NCI-H2029 (cell line): ENCODE data around the gene ZNF462.
"Not testable (repeated sequence)": the region's sequence is repeated elsewhere in the genome, so short reads cannot be mapped to it uniquely, and the experiment has no call there.

Source experiments
- DNase-seq: peaks from one replicate; lab custom pipeline; 2025; lab: John Stamatoyannopoulos, UW

Gene ZNF462

GRCh38 chr9:106886111-106887046 is 23.4 kb downstream of the ZNF462 start:
- DNase-seq, result no peak

- no peak for DNase-seq
Observed at GRCh38 chr9:106887066-106887465, 24.1 kb downstream of the ZNF462 start.

- DNase-seq, result no peak
Observed at GRCh38 chr9:106889061-106889590, 26.2 kb downstream of the ZNF462 start.

- no peak for DNase-seq
Observed at GRCh38 chr9:106890608-106891007, 27.6 kb downstream of the ZNF462 start.

- DNase-seq, result no peak
Observed at GRCh38 chr9:106891286-106891685, 28.3 kb downstream of the ZNF462 start.

GRCh38 chr9:106892632-106893031 is 29.7 kb downstream of the ZNF462 start:
- DNase-seq, result no peak

GRCh38 chr9:106893088-106893487 is 30.1 kb downstream of the ZNF462 start:
- no peak for DNase-seq

- DNase-seq, result no peak
Observed at GRCh38 chr9:106896695-106897094, 33.7 kb downstream of the ZNF462 start.

- DNase-seq, result no peak
Observed at GRCh38 chr9:106897236-106897635, 34.3 kb downstream of the ZNF462 start.

GRCh38 chr9:106897751-106898150 is 34.8 kb downstream of the ZNF462 start:
- no peak for DNase-seq

GRCh38 chr9:106900523-106900922 is 37.6 kb downstream of the ZNF462 start:
- DNase-seq, result not testable (repeated sequence)

GRCh38 chr9:106906129-106906528 is 43.2 kb downstream of the ZNF462 start:
- no peak for DNase-seq

GRCh38 chr9:106911951-106912350 is 49.0 kb downstream of the ZNF462 start:
- no peak for DNase-seq

- DNase-seq, result no peak
Observed at GRCh38 chr9:106913276-106913675, 50.3 kb downstream of the ZNF462 start.

- no peak for DNase-seq
Observed at GRCh38 chr9:106915851-106916250, 52.9 kb downstream of the ZNF462 start.

GRCh38 chr9:106916466-106917235 is 53.7 kb downstream of the ZNF462 start:
- DNase-seq, result peak; percentile 21

GRCh38 chr9:106918825-106919509 is 56.0 kb downstream of the ZNF462 start:
- no peak for DNase-seq

- DNase-seq, result no peak
Observed at GRCh38 chr9:106920091-106920490, 57.1 kb downstream of the ZNF462 start.

- no peak for DNase-seq
Observed at GRCh38 chr9:106920701-106921283, 57.8 kb downstream of the ZNF462 start.

- peak; percentile 41 for DNase-seq
Observed at GRCh38 chr9:106921341-106921899, 58.5 kb downstream of the ZNF462 start.

GRCh38 chr9:106922026-106922425 is 59.1 kb downstream of the ZNF462 start:
- no peak for DNase-seq
